ENCODE data around the gene ADD3. TPM values are rescaled to one million over a fixed set of nuclear protein-coding genes. Genes with fewer than 3 reads are reported as not detected.

Gene ADD3
- total and polyA plus RNA-seq, 2 experiments from 2014 or later: 83.2 to 216 TPM

- Histone ChIP-seq H3K79me2 (no peaks in the 10 kb centered on the region), H3K4me2 (no peak overlapping the region), H2AFZ (no peak overlapping the region), H3K4me3 (no peak overlapping the region), H3K27me3 (no peaks in the 10 kb centered on the region), H4K20me1 (ENCODE audit: insufficient read depth, poor library complexity, severe bottlenecking) (no peaks in the 10 kb centered on the region), H3K4me1 (ENCODE audit: insufficient read depth) (no peaks in the 10 kb centered on the region), H3K36me3 (replicated peaks; ENCODE audit: insufficient read depth, low read depth) (no peaks in the 10 kb centered on the region), H3K9me2 (replicated peaks; ENCODE audit: insufficient read depth) (no peaks in the 10 kb centered on the region), H3K27ac (no peak overlapping the region), H3K9me3 (ENCODE audit: low read depth) (no peaks in the 10 kb centered on the region)
- DNase-seq (ENCODE audit: low spot score): no peak
- 80% methylated on average over 6 of the region's 6 CpGs for WGBS (ENCODE audit: low lambda C conversion rate, missing lambda C conversion rate)
- TF ChIP-seq EZH2 (IDR thresholded peaks at IDR 0.05; ENCODE audit: borderline replicate concordance): no peak
- TF ChIP-seq, protein P1, sequence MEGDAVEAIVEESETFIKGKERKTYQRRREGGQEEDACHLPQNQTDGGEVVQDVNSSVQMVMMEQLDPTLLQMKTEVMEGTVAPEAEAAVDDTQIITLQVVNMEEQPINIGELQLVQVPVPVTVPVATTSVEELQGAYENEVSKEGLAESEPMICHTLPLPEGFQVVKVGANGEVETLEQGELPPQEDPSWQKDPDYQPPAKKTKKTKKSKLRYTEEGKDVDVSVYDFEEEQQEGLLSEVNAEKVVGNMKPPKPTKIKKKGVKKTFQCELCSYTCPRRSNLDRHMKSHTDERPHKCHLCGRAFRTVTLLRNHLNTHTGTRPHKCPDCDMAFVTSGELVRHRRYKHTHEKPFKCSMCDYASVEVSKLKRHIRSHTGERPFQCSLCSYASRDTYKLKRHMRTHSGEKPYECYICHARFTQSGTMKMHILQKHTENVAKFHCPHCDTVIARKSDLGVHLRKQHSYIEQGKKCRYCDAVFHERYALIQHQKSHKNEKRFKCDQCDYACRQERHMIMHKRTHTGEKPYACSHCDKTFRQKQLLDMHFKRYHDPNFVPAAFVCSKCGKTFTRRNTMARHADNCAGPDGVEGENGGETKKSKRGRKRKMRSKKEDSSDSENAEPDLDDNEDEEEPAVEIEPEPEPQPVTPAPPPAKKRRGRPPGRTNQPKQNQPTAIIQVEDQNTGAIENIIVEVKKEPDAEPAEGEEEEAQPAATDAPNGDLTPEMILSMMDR (IDR thresholded peaks at IDR 0.05; ENCODE audit: poor library complexity): no peak
- TF ChIP-seq EZH2phosphoT487 (IDR thresholded peaks at IDR 0.05; ENCODE audit: low read depth, severe bottlenecking, unreplicated experiment): no peak
Measured at GRCh38 chr10:110184398-110184797, 176.6 kb downstream of the ADD3 start.

Small RNAs within 50 kb of the gene (small RNA-seq; reads per million reads assigned to genes)
- gene SNRPGP12: not detected

Other genes starting within 250 kb of the ADD3 start
- 89.7 and 99.4 TPM in 2 replicates for gene XPNPEP1, start 84.5 kb upstream of the ADD3 start, total RNA-seq
- 40.2 and 55.5 TPM in 2 replicates for gene XPNPEP1, start 84.5 kb upstream of the ADD3 start, polyA plus RNA-seq
- 13.2 and 14.2 TPM in 2 replicates for gene MXI1, start 199.6 kb downstream of the ADD3 start, total RNA-seq
- gene MXI1, start 199.6 kb downstream of the ADD3 start, polyA plus RNA-seq: 14.1 and 14.8 TPM in 2 replicates

Measured in hepatocyte (in vitro differentiated cells).